Measurements from ENCODE around the gene ENTPD2. TPM values are rescaled to one million over a fixed set of nuclear protein-coding genes. Genes with fewer than 3 reads are reported as not detected.

The ENTPD2 gene
- total RNA-seq, 1 experiment from 2014 or later, result 31.5 TPM

Other genes starting within 250 kb of the ENTPD2 start
- 77.8 and 84.2 TPM in 2 replicates for gene RABL6, start 246.1 kb downstream of the ENTPD2 start, total RNA-seq (2022)
- 5.6 and 5.7 TPM in 2 replicates for gene AJM1, start 211.6 kb downstream of the ENTPD2 start, total RNA-seq (2022)
- 173 and 193 TPM in 2 replicates for gene PHPT1, start 204.7 kb downstream of the ENTPD2 start, total RNA-seq (2022)
- 11.8 and 14.1 TPM in 2 replicates for gene MAMDC4, start 201.7 kb downstream of the ENTPD2 start, total RNA-seq (2022)
- gene EDF1, start 187.8 kb downstream of the ENTPD2 start, total RNA-seq (2022), result 480 and 581 TPM in 2 replicates
- 10.7 and 14.1 TPM in 2 replicates for gene TRAF2, start 167.5 kb downstream of the ENTPD2 start, total RNA-seq (2022)
- gene FBXW5, start 109.3 kb downstream of the ENTPD2 start, total RNA-seq (2022), result 88.8 and 100 TPM in 2 replicates
- 1.0 and 1.1 TPM in 2 replicates for gene C8G, start 108.8 kb downstream of the ENTPD2 start, total RNA-seq (2022)
- 0.86 and 1.2 TPM in 2 replicates for gene LCN12, start 101.8 kb downstream of the ENTPD2 start, total RNA-seq (2022)
- gene PTGDS, start 76.6 kb downstream of the ENTPD2 start, total RNA-seq (2022), result 1.1 and 1.8 TPM in 2 replicates
- gene LCNL1, start 71.1 kb downstream of the ENTPD2 start, total RNA-seq (2022), result not detected in 2 replicates
- gene PAXX, start 61.6 kb downstream of the ENTPD2 start, total RNA-seq (2022), result 43.6 and 57.9 TPM in 2 replicates
- gene CLIC3, start 57.5 kb downstream of the ENTPD2 start, total RNA-seq (2022), result 1.2 and 4.2 TPM in 2 replicates
- gene ABCA2, start 25.8 kb downstream of the ENTPD2 start, total RNA-seq (2022), result 20.0 and 21.7 TPM in 2 replicates
- gene FUT7, start 22.0 kb downstream of the ENTPD2 start, total RNA-seq (2022), result 0.12 TPM in 1 of 2 replicates, not detected in the other
- 161 and 171 TPM in 2 replicates for gene NPDC1, start 7.9 kb downstream of the ENTPD2 start, total RNA-seq (2022)
- gene SAPCD2, start 16.5 kb upstream of the ENTPD2 start, total RNA-seq (2022), result 5.7 and 15.7 TPM in 2 replicates
- gene UAP1L1, start 23.5 kb upstream of the ENTPD2 start, total RNA-seq (2022), result 1.0 and 3.7 TPM in 2 replicates
- 46.5 and 49.1 TPM in 2 replicates for gene MAN1B1, start 32.9 kb upstream of the ENTPD2 start, total RNA-seq (2022)
- gene DPP7, start 60.7 kb upstream of the ENTPD2 start, total RNA-seq (2022), result 139 and 157 TPM in 2 replicates
- gene GRIN1, start 85.1 kb upstream of the ENTPD2 start, total RNA-seq (2022), result 0.61 and 1.4 TPM in 2 replicates
- not detected in 2 replicates for gene LRRC26, start 116.0 kb upstream of the ENTPD2 start, total RNA-seq (2022)
- gene TMEM210, start 118.0 kb upstream of the ENTPD2 start, total RNA-seq (2022), result not detected in 2 replicates
- 42.1 and 43.6 TPM in 2 replicates for gene ANAPC2, start 134.5 kb upstream of the ENTPD2 start, total RNA-seq (2022)
- gene SSNA1, start 134.6 kb upstream of the ENTPD2 start, total RNA-seq (2022), result 81.4 and 82.6 TPM in 2 replicates
- 12.6 and 13.4 TPM in 2 replicates for gene TPRN, start 146.7 kb upstream of the ENTPD2 start, total RNA-seq (2022)
- gene TMEM203, start 151.6 kb upstream of the ENTPD2 start, total RNA-seq (2022), result 31.4 and 35.6 TPM in 2 replicates
- gene NDOR1, start 151.6 kb upstream of the ENTPD2 start, total RNA-seq (2022), result 16.6 and 18.0 TPM in 2 replicates
- gene RNF208, start 168.2 kb upstream of the ENTPD2 start, total RNA-seq (2022), result 2.5 and 3.1 TPM in 2 replicates
- gene CYSRT1, start 171.1 kb upstream of the ENTPD2 start, total RNA-seq (2022), result 1.4 and 1.8 TPM in 2 replicates
- gene RNF224, start 173.4 kb upstream of the ENTPD2 start, total RNA-seq (2022), result 0.16 and 0.44 TPM in 2 replicates
- not detected in 2 replicates for gene SLC34A3, start 176.8 kb upstream of the ENTPD2 start, total RNA-seq (2022)
- 171 and 180 TPM in 2 replicates for gene TUBB4B, start 187.2 kb upstream of the ENTPD2 start, total RNA-seq (2022)
- not detected in 2 replicates for gene STPG3, start 197.2 kb upstream of the ENTPD2 start, total RNA-seq (2022)
- 38.0 and 40.5 TPM in 2 replicates for gene NELFB, start 201.3 kb upstream of the ENTPD2 start, total RNA-seq (2022)
- gene TOR4A, start 223.7 kb upstream of the ENTPD2 start, total RNA-seq (2022), result 20.6 and 21.9 TPM in 2 replicates
- 1.4 and 2.2 TPM in 2 replicates for gene NRARP, start 248.2 kb upstream of the ENTPD2 start, total RNA-seq (2022)

Measured in MCF 10A (cell line).